GM18870 (cell line): ENCODE measurements around the gene CHCHD3.
"Not testable (repeated sequence)": the region's sequence is repeated elsewhere in the genome, so short reads cannot be mapped to it uniquely, and the experiment has no call there.

Source experiments
- ATAC-seq: cut with Tn5 transposase; IDR thresholded peaks from one replicate; pipeline ENCODE4 v1.9.1; 2021; ENCODE audit warnings: moderate library complexity; ENCODE audit not compliant: unreplicated experiment

The CHCHD3 gene

DNA sequence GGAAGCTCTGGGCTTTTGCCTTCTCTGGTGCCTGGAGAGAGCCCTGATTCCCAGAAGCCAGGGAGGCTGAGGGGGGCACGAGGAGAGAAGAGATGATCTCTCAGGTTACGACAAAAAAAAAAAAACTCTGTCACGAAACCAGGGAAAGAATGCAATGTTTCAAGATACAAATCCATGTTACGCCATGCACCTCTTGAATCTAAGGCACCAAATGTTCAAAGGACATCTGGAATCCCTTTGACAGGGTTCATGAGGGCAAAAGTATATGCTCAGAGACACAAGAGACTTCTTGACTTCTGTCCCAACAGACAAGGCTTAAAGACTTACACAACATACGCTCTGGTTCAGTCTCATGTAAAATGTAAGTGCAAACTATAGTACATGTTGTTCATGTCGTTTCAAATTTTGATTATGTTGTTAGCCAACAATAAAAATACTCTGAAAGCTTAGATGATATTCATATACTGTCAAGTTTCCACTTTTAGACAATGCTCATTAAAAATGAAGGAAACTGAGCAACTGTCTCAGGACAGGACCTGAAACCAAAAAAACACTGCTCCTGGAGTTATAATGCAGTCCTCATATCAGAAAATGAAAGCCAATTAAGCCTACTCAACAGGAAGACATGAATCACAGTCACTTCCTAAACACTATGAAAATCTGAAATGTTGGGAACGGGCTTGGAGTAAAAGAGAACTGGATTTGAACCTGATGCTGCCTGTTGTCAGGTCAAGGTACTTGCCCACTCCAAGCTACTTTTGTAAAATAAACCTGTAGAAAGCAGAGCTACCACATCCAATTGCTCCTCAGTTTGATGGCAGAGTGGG, 72.3 kb downstream of the CHCHD3 start:
- no peak for ATAC-seq

DNA sequence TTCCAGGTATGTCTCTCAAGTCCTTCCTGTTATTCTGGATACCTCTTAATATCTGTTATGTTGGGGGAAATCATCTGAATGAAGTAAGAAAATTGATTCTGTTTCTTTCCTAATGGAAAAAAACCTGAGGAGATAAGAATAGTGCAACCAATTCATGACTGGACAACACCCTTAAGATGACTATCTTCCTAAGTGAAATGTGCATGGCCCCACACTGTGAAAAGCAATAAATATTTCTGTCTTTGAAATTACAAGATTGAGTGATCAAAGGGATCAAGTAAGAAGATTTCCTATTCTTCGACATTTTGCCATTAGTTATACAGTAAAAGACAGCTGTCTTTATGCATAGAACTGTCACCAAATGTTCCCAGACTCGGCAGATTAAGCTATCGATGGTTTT, 73.9 kb downstream of the CHCHD3 start:
- ATAC-seq, result no peak

DNA sequence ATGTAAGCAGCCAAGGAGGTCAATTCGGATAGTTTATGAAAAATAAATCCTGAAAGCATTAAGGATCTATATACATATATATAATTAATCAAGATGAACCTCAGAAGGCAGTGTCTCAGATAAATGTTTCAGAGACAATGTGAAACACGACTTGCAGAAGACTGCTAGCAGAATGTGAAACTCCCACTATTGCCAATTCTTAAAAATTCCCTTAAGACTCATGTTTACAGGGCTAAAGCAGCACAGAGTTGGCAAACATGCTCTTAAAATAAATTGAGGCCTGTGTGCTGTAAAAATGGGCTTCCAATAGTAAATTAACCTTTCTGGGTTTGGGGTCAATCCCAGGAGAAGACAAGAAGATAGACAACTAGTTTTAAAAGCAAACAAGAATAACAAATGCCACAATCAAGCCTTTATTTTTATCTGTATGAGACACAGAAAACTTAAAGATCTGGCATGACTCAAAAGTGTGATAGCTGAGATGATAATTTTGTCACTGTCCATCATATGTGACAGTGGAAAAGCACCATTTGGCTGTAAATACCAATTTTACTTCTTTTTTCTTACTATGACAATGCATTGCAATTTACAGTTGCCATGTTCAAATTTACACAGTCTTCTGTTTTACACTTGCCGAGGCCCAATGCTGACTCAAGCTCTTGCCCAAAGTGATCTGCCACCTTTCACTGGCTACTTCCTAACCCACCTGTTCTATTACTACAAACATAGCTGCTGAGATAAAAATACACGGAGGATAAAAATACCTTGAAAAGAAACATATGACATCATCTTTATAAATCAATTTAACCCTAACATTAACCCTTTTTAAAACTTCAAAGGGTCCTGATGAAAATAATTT, 78.6 kb downstream of the CHCHD3 start:
- ATAC-seq, result no peak

DNA sequence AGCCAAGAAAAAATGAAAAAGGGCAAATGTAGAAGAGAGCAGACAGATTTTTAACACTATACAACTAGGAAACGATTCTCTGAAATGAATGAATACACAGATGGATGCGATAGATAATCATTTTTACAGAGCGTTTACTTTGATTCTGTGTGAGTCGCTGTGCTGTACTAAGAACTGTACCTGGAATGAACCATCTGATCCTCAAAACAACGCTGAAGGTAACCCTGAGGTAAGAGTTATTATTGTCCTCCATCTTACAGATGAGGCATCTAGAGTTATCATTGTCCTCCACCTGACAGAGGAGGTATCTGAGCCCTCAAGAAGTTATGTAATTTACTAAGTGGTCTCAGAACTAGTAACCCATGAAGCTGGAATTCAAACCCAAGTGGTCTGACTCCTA, 80.2 kb downstream of the CHCHD3 start:
- ATAC-seq, result no peak

DNA sequence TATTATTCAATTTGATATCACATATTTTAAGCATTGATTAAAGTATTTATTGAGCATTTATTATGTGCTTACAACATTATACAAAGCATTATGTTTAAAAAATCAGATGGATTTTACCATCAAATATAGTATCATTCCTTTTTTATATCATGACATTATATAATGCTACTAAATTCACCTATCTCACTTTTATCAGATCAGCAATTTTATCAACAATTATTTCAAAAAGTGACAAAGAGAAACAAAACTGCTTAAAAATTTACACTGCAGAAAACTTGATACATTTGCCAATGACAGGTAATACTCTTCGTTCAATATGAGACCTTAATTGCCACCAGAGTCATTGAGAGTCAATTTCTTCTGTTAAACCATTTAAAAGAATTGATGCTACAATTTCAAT, 82.0 kb downstream of the CHCHD3 start:
- ATAC-seq, result no peak

DNA sequence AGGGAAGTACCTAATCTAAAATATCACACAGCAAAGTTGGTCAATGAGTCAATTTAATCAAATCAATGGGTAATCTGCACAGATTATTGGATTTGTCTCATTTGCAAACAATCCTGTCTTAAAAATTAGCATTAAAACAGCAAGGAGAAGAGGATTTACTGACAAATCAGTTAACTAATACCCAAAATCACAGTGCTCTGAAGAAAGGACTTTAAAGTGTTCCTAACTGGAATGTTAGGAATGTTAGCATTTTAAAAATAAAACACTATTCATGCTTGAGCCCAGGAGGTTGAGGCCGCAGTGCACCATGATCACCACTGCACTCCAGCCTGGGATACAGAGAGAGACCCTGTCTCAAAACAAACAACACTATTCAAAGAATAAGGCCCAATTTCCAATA, 83.1 kb downstream of the CHCHD3 start:
- ATAC-seq, result no peak

DNA sequence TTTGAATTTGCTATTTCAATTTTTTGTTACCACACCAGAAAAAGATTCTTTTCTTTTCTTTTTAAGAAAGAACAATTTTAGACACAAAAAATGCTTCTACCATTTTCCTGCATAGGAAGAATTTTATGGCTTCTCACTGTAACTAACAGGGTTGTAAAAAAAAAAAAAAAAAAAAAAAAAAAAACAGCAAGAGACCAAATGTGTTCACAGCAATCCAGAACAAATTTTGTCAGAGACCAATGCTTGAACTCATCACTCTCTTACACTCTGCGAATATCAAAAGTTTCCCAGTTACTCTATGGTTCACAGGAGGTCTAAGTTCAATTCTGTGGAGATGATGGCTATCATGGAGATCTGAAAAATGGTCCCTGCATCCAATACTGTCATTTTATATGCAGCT, 84.4 kb downstream of the CHCHD3 start:
- ATAC-seq, result no peak

DNA sequence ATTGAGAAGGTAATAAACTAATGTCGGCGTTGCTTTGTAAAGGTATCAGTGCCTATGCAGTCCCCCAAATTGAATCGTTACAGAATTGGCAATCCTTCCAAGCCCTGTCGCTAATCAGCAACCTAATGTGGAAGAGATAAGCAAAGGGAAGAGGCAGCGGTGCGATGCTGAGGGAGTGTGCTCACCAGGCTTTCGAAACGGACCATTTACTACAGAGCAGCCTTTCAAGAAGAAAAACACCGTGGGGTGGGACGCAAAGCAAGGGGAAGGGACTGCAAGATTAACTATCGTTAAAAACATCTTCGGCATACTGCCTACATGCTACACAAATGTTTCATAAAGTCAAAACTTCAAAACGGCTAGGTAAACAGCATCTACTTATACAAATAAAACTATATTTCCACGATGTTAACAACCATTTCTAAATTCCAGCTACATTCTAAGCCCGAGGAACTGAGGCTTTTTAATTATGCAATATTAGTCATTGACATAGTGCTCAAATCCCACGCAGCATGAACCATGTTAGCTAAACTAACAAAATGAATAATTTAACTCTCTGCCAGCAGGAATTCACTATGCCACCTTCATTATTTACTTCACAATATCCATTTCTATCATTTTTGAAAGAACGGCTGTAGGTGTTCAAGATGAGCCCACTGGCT, 85.2 kb downstream of the CHCHD3 start:
- no peak for ATAC-seq

DNA sequence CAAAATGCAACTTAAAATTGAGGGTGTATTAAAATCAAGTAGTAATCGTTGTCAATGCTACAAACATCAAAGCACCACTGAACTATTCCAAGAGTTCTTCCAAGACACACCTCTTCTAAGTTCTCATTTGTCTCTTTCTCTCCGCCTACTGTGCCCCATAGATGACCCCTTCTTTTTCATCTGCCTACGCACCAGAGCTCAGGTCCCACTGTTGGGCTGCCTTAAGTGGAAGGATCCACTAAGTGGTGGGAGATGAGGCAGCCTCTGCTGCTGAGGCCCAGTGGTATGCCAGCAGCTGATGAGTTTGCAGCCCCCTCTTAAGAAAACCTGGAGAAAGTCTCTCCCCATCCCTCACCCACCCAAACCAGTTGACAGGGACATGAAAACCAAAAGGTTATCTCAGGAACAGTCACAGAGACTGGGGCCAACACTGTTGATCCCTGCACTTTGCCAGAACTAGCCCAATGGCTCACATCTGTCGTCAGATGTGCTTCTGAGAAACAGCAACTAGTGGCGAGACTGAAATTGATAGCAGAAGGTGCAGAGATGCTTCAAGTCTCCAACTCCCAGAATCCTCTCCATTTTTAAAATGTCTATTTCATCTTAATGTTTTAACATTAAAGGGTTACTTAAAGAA, 88.4 kb downstream of the CHCHD3 start:
- ATAC-seq, result no peak

DNA sequence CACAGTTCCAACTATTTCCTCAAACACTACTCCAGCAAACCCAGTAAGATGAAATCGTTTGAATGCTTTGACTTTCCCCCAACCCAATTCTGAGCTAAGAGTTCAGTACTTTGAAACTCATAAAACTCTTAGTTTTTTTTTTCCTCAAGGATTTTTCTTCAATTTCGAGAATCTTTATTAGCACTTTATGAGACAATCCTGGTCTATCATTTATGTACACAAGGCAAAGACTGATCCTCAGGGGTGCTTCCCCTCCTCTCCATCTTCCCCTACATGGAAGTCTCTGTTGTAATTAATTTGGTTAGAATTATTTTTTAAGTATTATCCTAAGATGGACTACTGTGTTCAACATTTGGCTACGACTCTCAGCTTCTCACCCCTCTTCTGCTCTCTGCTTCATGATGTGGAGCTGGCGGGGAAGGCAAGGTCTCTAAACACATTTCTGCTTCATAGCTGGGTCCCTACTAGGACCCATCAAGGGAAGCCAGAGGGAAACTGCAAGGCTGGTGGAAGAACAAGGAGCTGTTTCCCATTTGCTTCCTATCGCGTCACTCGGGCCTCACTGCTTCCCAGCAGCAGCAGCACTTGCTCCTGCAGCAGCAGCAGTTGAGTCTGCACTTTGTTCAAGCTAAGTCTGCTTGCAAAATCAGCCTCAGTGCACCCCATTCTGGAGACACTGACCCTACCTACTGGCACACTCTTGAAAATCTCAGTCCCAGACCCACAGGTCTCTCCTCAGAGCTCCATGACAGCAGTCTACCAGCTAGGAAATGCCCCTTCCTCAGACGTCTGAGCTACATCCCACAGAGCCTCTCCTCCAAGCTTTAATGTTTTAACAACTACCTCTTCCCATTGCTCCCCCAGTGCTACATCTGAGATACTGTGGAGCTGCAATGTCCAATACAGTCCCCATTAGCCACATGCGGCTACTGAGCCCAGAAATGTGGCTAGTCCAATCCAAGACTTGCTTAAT, 90.0 kb downstream of the CHCHD3 start:
- ATAC-seq, result no peak

DNA sequence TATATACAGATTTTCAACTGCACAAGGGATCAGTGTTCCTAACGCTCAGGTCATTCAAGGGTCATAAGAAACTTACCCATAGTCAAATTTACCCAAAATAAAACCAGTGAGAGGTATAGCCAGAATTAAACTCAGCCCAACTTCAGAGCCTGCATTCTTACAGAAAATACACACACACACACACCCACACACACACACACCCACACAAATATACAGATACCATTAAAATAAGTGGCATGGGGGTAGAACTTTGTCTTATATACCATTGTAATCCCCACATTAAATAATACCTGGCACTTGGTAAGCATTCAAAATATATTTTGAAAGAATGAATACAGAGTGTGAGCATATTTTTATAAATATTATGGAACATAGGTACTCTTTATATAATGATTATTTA, 93.8 kb downstream of the CHCHD3 start:
- no peak for ATAC-seq

DNA sequence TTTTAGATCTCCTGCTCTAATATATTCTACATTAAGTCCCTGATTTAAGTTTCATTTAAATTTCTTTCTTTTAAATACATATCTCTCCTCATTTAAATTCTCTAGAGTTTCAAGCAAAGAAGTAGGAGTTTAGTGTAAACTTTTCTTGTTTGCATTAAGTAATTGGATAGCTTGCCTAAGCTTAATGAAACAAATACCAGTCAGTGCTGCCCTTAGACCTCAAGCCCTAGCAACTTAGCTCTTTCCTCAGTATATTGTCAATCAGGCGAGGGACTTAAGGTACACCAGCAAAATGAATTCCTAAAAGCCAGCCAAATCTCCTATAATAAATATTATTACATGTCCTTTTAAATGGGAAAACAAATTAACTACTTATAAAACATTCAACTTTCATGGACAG, 101.5 kb downstream of the CHCHD3 start:
- ATAC-seq, result no peak

DNA sequence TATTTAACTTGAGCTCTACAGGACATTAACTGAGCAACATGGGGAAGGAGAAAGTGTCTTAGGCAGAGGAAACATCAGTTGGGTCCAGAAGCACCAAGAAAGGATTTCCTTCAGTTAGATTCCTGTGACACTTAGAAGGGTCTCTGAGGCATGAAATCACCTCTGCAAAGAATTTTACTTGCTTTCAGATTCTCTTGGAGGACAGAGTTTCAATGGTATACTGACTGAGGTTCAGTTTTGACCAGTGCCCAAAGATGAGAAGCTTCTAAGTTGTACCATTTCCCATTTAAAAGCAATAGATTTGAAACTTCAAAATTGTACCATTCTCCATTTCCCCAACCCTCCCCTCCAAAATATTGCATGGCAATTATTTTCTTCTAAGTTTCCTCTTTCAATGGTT, 102.4 kb downstream of the CHCHD3 start:
- no peak for ATAC-seq

DNA sequence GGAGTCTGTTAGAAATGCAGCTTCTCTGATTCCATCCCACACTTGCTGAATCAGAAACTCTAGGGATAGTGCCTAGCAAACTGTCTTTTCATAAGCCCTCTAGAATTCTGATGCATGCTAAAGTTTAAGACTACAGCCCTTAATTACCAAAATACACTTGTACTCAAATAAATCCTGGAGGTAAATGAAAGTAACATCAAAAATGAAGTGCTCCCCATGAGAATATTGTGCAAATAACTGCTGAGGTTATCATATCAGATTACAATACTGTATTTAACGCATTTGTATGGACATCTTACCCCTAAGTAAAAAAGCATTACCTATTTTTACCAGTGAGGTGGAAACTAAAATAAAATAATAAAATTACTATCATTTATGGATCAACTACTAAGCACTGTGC, 104.7 kb downstream of the CHCHD3 start:
- no peak for ATAC-seq

DNA sequence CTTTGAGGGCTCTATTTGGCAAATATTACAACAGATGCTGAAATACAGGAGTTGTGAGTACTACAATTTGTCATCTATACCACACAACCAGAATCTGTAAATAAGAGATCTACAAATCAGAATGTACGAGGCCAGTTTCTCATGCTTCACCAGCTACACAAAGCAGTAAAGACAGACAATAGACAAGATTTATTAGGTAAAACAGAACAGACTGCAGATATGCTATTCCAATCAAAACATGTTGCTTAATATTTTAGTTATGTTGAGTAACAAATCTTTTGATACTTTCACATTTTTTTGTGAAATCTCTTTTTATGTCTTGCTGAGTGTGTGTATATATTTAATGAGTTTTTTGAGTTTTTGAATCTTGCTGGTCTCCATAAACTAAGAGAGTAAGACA, 109.1 kb downstream of the CHCHD3 start:
- no peak for ATAC-seq

DNA sequence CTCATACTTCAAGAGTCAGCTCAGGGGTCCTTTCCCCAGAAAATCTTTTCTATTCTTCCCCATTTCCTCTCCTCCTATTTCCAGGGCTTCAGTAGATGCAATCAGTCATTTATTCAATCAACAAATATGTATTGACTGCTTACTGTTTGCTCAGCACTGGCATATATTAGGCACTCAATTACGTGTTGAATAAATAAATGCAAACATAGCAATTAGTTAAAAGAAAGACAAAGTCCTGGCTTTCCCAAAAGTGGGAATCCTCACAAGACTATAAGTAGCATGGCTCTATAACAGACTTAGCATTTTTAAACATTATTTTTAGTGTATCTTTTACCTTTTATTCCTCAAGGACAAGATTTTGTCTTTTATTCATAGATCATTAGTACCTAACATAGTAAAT, 111.6 kb downstream of the CHCHD3 start:
- no peak for ATAC-seq

DNA sequence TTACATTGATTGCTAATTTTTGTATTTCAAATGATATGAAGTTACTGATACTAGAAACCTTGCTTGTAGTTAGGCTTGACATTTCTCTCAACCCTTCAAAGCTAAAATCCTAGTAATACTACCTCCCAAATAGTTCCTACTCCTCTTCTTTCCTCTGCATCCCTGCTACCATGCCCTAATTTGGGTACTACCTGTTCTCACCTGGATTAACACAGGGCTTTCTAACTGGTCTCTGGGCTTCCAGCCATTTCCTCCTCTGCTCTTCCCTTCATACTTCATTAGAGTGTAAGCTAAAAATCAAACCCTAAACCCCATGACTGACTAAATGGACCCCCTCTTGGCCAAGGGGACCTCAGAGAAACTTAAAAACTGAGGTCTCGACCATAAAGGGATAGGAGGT, 112.4 kb downstream of the CHCHD3 start:
- ATAC-seq, result no peak

DNA sequence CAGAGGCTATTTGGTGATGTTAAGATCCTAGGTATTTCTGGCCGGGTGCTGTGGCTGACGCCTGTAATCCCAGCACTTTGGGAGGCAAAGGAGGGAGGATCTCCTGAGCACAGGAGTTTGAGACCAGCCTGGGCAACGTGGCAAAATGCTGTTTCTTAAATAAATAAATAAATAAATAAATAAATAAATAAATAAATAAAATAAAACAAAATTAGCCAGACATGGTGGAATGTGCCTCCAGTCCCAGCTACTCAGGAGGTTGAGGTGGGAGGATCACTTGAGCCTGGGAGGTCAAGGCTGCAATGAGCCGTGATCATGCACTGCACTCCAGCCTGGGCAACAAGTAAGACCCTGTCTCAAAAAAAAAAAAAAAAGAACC, 114.4 kb downstream of the CHCHD3 start:
- not testable (repeated sequence) for ATAC-seq

DNA sequence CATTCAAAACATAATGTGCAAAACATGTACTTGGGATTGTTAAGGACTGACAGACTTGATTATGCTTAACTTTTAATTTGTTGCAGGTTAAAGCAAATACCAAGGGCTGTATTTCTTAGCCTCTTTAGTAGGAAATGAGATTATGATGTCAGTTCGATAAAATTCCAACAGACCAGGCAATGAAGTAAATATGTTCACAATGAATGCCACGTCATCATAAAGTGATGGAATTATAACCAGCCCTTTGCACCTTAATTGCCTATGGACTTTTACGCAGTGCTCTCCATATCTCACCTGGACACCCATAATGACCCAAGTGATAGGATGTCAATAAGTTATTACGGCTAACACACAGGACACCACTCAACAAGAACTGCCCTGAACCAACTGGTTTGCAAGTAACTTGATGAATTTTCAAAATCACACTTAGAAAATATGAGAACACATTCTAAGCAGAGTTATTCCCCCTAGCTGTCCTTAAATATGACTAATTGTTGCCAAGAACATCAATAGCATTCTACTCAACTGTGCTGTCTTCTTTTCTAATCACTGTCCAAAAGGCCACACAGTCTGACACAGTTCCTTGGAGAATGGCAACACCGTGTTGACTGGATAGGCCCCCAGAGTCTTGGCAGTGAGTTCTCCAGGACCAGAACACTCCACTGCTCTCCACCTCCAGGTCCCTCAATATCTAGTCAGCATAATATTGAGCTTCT, 115.0 kb downstream of the CHCHD3 start:
- ATAC-seq, result no peak

DNA sequence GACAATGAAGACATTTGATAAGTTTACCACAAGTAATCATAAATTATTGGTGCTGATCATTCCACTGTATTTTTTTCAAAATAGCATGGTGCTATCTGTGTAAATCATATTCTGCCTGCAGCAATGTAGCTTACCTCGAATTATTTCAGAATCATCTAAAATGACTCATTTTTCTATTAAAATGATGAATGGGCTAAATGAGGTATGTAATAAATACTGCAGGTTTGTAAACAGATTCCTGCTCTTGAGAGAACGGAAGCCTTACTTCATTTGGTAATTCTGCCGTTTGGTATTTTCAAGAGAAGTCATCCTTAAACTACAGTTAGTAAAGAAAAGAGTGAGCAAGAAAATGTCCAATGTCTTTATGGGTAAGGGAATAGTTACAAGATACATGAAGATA, 115.9 kb downstream of the CHCHD3 start:
- no peak for ATAC-seq
